ENCODE data around the gene SEMA3E. TPM values are rescaled to one million over a fixed set of nuclear protein-coding genes. Genes with fewer than 3 reads are reported as not detected.
"Not testable (repeated sequence)": the region's sequence is repeated elsewhere in the genome, so short reads cannot be mapped to it uniquely, and the experiment has no call there.

Gene SEMA3E
- total RNA-seq, 1 donor from 2014 or later = not detected

- intact Hi-C loops (cut with micrococcal nuclease) = no loop called here
- Mint-ChIP-seq H3K4me3 (no peak overlapping the region), H3K27ac (no peak overlapping the region), H3K4me1 (no peaks in the 10 kb centered on the region), H3K9me3 (no peaks in the 10 kb centered on the region), H3K27me3 (no peaks in the 10 kb centered on the region), H3K36me3 (ENCODE audit: low read depth) (no peaks in the 10 kb centered on the region)
- DNase-seq = no peak
Observed at GRCh38 chr7:83562289-83562688, 86.7 kb downstream of the SEMA3E start.

GRCh38 chr7:83559887-83560286 is 89.1 kb downstream of the SEMA3E start:
- H3K9me3 Mint-ChIP-seq = no peaks in the 10 kb centered on the region
- intact Hi-C loops (cut with micrococcal nuclease) = no loop called here
- H3K4me3 Mint-ChIP-seq = no peak overlapping the region
- no peak overlapping the region for H3K27ac Mint-ChIP-seq
- no peaks in the 10 kb centered on the region for H3K4me1 Mint-ChIP-seq
- no peak for DNase-seq
- H3K27me3 Mint-ChIP-seq = no peaks in the 10 kb centered on the region
- no peaks in the 10 kb centered on the region for H3K36me3 Mint-ChIP-seq (ENCODE audit: low read depth)

GRCh38 chr7:83552556-83552955 is 96.4 kb downstream of the SEMA3E start:
- H3K4me1 Mint-ChIP-seq; H3K9me3 Mint-ChIP-seq; H3K4me3 Mint-ChIP-seq; H3K36me3 Mint-ChIP-seq (ENCODE audit: low read depth); DNase-seq; H3K27me3 Mint-ChIP-seq; H3K27ac Mint-ChIP-seq; intact Hi-C loops (cut with micrococcal nuclease): not testable (repeated sequence)

- H3K9me3 Mint-ChIP-seq = no peaks in the 10 kb centered on the region
- H3K27me3 Mint-ChIP-seq = no peaks in the 10 kb centered on the region
- intact Hi-C loops (cut with micrococcal nuclease) = no loop called here
- no peak overlapping the region for H3K4me3 Mint-ChIP-seq
- H3K36me3 Mint-ChIP-seq (ENCODE audit: low read depth) = no peaks in the 10 kb centered on the region
- DNase-seq = no peak
- H3K4me1 Mint-ChIP-seq = no peaks in the 10 kb centered on the region
- H3K27ac Mint-ChIP-seq = no peak overlapping the region
Observed at GRCh38 chr7:83550100-83550499, 98.8 kb downstream of the SEMA3E start.

GRCh38 chr7:83548250-83548649 is 100.7 kb downstream of the SEMA3E start:
- no peak overlapping the region for H3K27ac Mint-ChIP-seq
- intact Hi-C loops (cut with micrococcal nuclease) = no loop called here
- no peak overlapping the region for H3K4me3 Mint-ChIP-seq
- no peaks in the 10 kb centered on the region for H3K9me3 Mint-ChIP-seq
- no peaks in the 10 kb centered on the region for H3K4me1 Mint-ChIP-seq
- DNase-seq = no peak
- no peaks in the 10 kb centered on the region for H3K27me3 Mint-ChIP-seq
- no peaks in the 10 kb centered on the region for H3K36me3 Mint-ChIP-seq (ENCODE audit: low read depth)

- Mint-ChIP-seq H3K27me3 (no peaks in the 10 kb centered on the region), H3K27ac (no peak overlapping the region), H3K4me3 (no peak overlapping the region), H3K36me3 (ENCODE audit: low read depth) (no peaks in the 10 kb centered on the region), H3K9me3 (no peaks in the 10 kb centered on the region), H3K4me1 (no peaks in the 10 kb centered on the region)
- DNase-seq = no peak
- intact Hi-C loops (cut with micrococcal nuclease) = no loop called here
Observed at GRCh38 chr7:83547526-83547925, 101.4 kb downstream of the SEMA3E start.

GRCh38 chr7:83546586-83546985 is 102.4 kb downstream of the SEMA3E start:
- Mint-ChIP-seq H3K27me3 (no peaks in the 10 kb centered on the region), H3K27ac (no peak overlapping the region)
- intact Hi-C loops (cut with micrococcal nuclease) = no loop called here

GRCh38 chr7:83541187-83541960 is 107.6 kb downstream of the SEMA3E start:
- no peak overlapping the region for H3K27ac Mint-ChIP-seq
- intact Hi-C loops (cut with micrococcal nuclease) = no loop called here
- H3K4me1 Mint-ChIP-seq = no peaks in the 10 kb centered on the region
- no peak for DNase-seq
- no peaks in the 10 kb centered on the region for H3K36me3 Mint-ChIP-seq (ENCODE audit: low read depth)
- no peaks in the 10 kb centered on the region for H3K9me3 Mint-ChIP-seq
- no peaks in the 10 kb centered on the region for H3K27me3 Mint-ChIP-seq
- no peak overlapping the region for H3K4me3 Mint-ChIP-seq

More at GRCh38 chr7:83546586-83546985, 102.4 kb downstream of the SEMA3E start:
- Mint-ChIP-seq H3K36me3 (ENCODE audit: low read depth) (no peaks in the 10 kb centered on the region), H3K4me1 (no peaks in the 10 kb centered on the region), H3K9me3 (no peaks in the 10 kb centered on the region), H3K4me3 (no peak overlapping the region)
- no peak for DNase-seq

GRCh38 chr7:83534488-83534887 is 114.5 kb downstream of the SEMA3E start:
- Mint-ChIP-seq H3K27me3 (no peaks in the 10 kb centered on the region), H3K4me3 (no peak overlapping the region), H3K4me1 (no peaks in the 10 kb centered on the region), H3K27ac (no peak overlapping the region), H3K36me3 (ENCODE audit: low read depth) (no peaks in the 10 kb centered on the region), H3K9me3 (no peaks in the 10 kb centered on the region)
- intact Hi-C loops (cut with micrococcal nuclease) = no loop called here
- no peak for DNase-seq

GRCh38 chr7:83532219-83532618 is 116.7 kb downstream of the SEMA3E start:
- Mint-ChIP-seq H3K27me3 (no peaks in the 10 kb centered on the region), H3K4me1 (no peaks in the 10 kb centered on the region), H3K4me3 (no peak overlapping the region), H3K36me3 (ENCODE audit: low read depth) (no peaks in the 10 kb centered on the region), H3K27ac (no peak overlapping the region), H3K9me3 (no peaks in the 10 kb centered on the region)
- intact Hi-C loops (cut with micrococcal nuclease) = no loop called here
- no peak for DNase-seq

- intact Hi-C loops (cut with micrococcal nuclease) = no loop called here
- no peak overlapping the region for H3K27ac Mint-ChIP-seq
- H3K4me3 Mint-ChIP-seq = no peak overlapping the region
- H3K36me3 Mint-ChIP-seq (ENCODE audit: low read depth) = no peaks in the 10 kb centered on the region
- no peaks in the 10 kb centered on the region for H3K4me1 Mint-ChIP-seq
- no peak for DNase-seq
- no peaks in the 10 kb centered on the region for H3K9me3 Mint-ChIP-seq
- no peaks in the 10 kb centered on the region for H3K27me3 Mint-ChIP-seq
Observed at GRCh38 chr7:83531766-83532165, 117.2 kb downstream of the SEMA3E start.

- H3K9me3 Mint-ChIP-seq = no peaks in the 10 kb centered on the region
- H3K36me3 Mint-ChIP-seq (ENCODE audit: low read depth) = no peaks in the 10 kb centered on the region
- no peak overlapping the region for H3K27ac Mint-ChIP-seq
- DNase-seq = no peak
- H3K4me1 Mint-ChIP-seq = no peaks in the 10 kb centered on the region
- no peaks in the 10 kb centered on the region for H3K27me3 Mint-ChIP-seq
- H3K4me3 Mint-ChIP-seq = no peak overlapping the region
- intact Hi-C loops (cut with micrococcal nuclease) = no loop called here
Observed at GRCh38 chr7:83528925-83529423, 120.0 kb downstream of the SEMA3E start.

- no peak for DNase-seq
- H3K4me1 Mint-ChIP-seq = no peaks in the 10 kb centered on the region
- intact Hi-C loops (cut with micrococcal nuclease) = no loop called here
- H3K9me3 Mint-ChIP-seq = no peaks in the 10 kb centered on the region
- H3K4me3 Mint-ChIP-seq = no peak overlapping the region
- H3K27ac Mint-ChIP-seq = no peak overlapping the region
- no peaks in the 10 kb centered on the region for H3K36me3 Mint-ChIP-seq (ENCODE audit: low read depth)
- no peaks in the 10 kb centered on the region for H3K27me3 Mint-ChIP-seq
Observed at GRCh38 chr7:83524277-83525075, 124.5 kb downstream of the SEMA3E start.

GRCh38 chr7:83520726-83521125 is 128.2 kb downstream of the SEMA3E start:
- Mint-ChIP-seq H3K4me1 (no peaks in the 10 kb centered on the region), H3K27me3 (no peaks in the 10 kb centered on the region), H3K4me3 (no peak overlapping the region), H3K9me3 (no peaks in the 10 kb centered on the region), H3K36me3 (ENCODE audit: low read depth) (no peaks in the 10 kb centered on the region), H3K27ac (no peak overlapping the region)
- intact Hi-C loops (cut with micrococcal nuclease) = no loop called here
- no peak for DNase-seq
